D341Med (cell line): Measurements from ENCODE around the gene HEMK1.

Source experiments
- DNase-seq: peaks from one replicate; pipeline ENCODE4 v3.0.0; 2012; ENCODE audit warnings: low spot score

The HEMK1 gene, protein sequence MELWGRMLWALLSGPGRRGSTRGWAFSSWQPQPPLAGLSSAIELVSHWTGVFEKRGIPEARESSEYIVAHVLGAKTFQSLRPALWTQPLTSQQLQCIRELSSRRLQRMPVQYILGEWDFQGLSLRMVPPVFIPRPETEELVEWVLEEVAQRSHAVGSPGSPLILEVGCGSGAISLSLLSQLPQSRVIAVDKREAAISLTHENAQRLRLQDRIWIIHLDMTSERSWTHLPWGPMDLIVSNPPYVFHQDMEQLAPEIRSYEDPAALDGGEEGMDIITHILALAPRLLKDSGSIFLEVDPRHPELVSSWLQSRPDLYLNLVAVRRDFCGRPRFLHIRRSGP

DNA sequence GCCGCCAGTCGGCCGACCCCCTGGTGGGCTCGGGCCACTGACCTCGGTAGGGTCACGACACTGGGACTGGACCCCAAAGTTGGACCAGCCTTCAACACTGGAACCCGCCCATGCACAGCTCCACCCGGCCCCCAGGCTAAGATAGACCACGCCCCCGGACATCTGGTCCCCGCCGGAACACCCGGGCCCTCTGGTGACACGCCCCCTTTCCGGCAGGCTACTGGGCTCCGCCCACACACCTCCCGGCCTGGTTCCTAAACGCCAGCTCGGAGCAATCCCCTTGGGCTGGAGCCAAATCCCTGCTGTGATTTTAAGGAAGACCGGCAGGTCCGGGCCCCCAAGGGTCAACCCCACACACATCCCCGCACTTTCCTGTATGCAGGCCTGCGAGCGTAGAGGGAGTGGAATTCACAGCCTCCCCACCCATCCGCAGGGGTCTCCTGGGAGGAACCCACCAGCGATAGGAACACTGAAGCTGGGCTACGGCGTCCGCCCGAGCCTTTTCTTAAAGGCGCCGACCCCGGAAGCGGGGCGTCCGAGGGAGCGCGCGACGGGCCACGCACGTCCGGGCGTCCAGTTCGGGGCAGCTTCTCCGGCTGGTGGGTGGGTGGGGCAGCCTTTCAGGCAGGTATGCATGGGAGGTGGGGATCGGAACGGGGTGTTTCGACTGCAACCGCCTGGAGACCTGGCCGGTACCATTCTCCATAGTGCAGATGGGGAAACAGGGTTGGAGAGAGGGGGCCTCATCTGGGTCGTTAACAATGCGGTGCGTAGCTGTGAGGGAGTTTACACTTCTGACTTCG lies at the start of gene HEMK1:
Gene HEMK1 (plus strand): TSS at position 576 of the 803 bp plus-strand sequence. CDS start 1,583 bp downstream, outside the sequence.
- DNase-seq = peak; percentile 99

DNA sequence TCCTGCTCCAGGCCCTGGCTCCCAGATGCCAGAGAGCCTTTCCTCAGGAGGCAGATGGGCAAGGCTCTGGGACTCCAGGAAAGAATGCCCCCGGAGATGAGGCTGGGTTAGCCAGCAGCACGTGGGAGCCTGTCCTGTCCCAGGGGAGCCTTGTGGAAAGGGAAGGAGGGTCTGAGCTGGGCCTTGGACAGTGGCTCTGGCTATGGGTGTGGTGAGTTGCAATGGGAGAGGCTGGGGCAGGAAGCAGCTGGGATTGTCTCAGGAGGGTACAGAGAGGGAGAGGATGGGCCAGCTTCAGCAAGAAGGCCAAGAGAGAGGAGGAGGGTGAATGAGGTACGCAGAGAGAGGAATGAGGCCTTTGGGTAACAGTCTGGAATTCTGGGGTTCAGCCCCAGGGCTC lies 48.5 kb upstream of the HEMK1 start:
- DNase-seq = no peak

DNA sequence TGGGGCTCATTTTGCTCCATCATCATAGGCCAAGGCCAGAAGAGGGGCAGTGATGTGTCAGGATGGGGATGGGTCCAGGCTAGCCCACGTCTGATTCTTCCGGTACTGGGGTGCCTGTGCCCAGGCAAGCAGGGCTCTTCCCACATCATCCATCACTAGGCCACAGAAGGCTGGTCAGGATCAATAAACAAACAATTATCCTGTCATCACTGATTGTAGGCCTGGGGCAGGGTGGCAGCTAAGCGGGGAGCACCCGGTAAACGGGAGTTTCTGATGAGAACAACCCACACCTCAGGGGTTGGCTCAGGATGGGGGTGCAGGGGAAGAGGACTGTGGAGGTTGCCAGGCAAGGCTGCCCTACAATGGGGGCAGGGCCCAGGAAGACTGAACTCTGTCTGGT lies 47.8 kb upstream of the HEMK1 start:
- no peak for DNase-seq

DNA sequence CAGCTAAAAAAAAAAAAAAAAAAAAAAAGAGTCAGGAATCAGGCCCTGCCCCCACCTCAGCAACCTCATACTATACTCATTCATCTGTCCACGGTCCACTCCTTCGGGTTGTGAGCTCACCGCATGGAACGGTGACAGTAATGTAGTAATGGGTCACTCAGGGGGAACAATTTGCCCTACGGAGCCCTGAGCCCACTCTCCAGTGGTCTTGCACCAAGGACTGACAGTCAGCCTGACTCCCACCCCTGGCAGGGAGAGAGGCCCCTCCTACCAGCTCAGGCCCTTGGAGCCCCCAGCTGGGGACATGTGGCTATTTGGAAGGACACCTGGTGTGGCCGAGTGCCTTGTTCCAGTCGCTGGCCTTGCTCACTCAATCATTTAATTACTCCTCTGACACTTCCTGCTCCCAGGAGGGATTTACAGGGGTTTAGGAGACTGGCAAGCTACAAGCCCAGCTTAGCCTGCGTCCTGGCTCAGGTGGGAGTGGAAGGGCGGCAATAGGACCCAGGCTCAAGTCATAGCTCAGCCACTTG lies 46.0 kb upstream of the HEMK1 start:
- peak; percentile 81 for DNase-seq

DNA sequence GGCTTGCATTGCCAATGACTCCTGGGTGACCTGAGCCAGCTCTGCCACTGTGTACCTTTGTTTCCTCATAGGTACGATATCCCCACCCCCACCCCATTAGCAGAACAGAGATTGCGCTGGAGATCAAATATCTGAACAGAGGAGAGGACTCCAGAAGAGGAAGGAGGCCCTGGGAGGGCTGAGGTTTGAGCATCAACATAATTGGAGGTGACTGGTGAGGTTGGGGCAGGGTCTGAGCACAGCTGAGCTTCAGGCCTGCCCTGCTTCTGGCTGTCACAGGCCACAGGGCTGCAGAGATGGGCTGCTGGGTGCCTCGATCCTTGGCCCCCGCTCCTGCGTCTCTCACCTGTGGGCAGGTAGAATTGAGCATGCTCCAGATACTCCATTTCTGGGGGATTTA lies 44.6 kb upstream of the HEMK1 start:
- DNase-seq = no peak

DNA sequence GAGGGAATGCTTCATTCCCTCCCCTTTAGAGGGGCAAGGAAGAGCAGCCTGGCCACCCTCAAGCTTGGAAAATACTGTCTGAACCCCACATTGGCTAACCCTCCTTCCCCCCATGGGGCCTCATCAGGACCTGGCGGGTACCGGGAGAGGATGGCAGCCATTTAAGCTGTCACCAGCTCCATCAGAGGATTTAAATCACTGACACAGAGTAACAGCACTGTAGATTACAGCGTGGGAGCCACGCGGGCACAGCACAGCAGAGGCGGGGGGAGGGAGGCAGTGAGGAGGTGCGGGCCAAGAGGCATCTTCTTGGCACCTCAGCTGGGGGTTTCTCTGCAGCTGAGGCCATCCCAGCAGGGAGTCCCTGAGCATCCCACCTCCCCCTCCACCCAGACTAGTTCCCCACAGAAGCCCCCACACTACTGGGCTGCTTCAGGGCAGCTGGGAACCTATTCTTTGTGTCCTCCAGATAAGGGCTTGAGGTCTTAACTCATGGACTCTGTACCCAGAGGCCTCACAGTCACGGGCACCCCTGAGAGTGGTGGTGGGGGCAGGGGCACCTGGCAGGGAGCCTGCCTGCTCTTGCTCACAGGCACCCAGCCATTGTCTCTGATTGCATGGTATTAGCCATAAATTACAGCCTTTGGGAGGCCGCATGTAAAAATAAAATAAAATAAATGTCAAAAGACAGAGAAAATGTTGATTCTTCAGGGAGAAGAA lies 44.0 kb upstream of the HEMK1 start:
- peak; percentile 57 for DNase-seq

DNA sequence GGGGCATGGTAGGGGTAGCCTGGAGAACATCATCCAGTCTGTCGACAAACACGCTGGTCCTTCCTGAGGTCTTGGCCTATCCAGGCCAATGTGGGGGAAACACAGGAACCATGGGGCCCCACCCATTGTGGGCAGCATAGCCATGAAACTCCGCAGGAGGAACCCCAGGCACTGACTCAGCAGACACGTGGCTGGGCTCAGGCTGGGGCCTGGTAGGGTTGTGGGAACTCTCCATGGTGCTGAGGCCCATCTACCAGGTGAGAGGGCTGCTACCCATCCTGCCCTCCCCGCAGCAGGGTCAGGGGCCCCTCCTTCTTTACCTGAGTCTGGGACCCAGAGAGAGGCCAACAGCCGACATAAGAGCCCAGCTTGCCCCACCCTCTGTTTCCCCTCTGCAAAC lies 43.3 kb upstream of the HEMK1 start:
- DNase-seq = no peak

DNA sequence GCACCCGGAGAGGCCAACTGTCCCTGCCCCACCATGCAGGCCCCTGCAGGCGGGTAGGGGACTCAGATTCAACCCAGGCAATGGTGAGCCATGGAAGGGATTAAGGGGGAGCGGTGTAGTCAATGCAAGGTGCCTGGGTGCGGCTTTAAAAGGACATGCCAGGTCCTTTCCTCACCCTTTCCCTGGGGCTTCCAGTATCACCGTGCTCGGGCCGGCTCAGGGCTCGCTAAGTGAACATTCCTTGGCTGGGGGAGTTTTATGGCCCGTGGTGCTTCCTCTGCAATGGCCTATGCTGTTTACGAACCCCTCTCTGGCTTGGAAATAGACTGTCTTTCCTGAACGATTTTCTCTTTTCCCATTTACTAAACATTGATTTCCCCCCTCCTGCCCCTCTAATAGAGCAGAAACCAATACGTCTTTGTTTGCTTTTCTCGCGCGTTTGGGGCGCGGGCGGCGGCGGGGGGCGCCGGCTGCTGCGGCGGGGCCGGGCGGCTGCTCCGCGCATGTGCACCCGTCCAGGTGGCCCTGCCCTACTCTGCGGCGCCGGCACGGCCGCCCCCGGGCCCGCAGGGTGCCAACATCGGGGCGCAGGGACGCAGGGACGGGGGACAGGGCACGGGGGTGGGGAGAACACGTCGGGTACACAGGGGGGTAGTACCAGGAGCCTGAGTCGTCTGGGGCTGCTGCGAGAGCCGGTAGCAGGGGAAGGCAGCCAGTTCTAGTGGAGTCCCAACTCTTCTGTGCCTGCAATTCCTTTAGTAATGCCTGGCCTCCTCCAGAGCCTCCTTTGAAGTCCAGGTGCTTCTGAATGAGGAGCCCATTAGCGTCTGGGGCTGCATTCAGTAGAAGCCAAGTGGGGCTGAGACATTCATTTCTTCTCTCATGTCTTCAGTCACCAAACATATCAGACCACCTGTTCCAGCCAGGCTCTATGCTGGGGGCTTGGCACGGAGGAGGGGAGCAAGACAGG lies 39.0 kb upstream of the HEMK1 start:
- no peak for DNase-seq

DNA sequence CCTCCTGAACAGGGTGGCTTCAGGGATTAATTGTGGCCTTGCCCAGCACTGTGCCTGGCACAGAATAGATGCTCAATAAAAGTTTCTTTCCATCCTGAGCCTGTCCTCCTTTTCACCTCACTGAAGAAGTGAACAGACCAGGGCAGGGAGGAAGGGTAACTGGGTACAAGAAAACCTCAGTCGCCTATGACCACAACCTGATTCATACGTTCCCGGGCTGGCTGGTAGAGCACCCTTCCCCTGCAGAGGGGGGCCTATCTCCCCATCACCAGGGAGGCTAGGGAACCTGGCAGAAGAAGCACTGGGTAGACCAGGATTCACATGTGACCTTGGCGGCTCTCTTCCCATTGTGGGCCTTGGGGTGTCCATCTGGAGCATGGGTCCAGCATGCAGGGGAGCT lies 38.1 kb upstream of the HEMK1 start:
- no peak for DNase-seq

DNA sequence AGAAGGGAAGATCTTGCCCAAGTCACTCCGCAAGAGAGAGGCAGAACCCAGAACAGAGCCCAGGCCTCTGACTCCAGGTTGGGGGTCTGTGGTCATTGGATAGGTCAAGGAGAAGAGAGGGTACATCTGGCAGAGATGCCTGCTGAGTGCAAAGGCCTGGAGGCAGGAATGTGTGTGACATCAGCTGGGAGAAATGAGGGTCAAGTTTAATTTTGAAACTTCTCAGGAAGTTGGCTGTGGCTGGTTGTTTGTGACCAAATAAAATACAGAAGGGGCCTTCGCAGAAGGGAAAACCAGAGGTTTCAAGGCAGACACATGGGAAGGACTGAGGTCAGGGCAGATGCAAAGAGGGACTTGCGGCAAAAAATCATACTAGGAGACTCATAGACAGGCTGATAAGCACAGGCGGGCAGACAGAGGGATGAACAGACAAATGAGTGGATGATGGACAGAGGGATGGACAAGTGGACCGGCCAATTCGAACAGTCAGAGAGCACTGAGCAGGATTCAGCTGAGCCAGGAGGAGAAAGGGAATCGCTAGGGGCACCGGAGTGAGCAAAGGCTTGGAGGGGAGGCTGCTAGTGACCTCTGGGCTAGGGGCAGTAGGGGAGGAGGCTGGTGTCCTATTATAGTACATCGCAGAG lies 37.1 kb upstream of the HEMK1 start:
- DNase-seq = no peak

DNA sequence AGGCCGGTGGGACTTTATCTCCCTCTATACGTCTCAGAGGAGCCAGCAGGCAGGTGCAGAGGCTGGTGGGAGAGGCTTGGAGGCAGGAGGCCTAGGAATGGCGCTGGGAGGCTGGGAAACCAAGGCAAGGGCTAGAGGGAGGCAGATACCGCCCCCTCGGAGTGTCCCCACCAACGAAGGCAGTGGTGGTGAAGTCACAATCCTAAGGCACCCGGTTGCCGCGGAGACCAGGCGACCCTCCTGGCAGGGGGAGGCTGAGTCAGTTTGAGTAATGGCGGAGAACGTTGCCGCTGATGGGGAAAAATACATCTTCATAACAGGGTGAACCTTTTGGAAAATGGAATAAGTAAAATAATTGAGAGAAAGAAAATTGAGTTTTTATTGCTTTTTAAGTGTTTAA lies 36.0 kb upstream of the HEMK1 start:
- DNase-seq = no peak

DNA sequence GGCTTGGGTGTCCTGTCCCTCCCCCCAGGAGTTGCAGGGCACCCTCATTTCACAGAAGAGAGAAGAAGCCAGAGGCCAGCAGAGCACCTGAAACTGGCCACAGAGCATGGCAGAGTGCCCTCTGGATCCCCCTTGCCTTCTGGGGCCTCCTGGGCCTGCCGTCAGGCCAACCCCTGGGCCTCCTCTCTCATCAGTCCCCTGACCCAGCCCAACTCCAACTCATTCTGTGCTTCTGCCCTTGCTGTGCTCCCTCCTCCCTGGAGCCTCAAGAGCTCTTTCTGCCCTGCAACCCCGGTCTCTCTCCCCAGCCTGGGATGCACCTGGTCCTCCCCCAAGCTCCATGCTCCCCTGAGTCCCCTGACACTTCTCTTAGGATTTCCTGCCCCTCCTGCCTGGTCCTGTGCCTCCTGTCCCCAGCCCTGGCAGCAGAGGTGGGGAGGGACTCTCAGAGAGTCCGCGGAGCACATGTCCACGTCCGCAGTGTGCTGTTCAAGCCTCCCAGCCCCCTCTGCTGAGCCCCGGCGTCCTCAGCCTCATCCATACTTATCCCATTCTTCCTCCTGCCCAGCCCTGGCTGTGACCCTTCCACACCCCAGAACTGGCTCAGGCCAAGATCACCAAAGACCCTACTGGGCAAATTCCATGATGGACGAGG lies 35.4 kb upstream of the HEMK1 start:
- DNase-seq = no peak

DNA sequence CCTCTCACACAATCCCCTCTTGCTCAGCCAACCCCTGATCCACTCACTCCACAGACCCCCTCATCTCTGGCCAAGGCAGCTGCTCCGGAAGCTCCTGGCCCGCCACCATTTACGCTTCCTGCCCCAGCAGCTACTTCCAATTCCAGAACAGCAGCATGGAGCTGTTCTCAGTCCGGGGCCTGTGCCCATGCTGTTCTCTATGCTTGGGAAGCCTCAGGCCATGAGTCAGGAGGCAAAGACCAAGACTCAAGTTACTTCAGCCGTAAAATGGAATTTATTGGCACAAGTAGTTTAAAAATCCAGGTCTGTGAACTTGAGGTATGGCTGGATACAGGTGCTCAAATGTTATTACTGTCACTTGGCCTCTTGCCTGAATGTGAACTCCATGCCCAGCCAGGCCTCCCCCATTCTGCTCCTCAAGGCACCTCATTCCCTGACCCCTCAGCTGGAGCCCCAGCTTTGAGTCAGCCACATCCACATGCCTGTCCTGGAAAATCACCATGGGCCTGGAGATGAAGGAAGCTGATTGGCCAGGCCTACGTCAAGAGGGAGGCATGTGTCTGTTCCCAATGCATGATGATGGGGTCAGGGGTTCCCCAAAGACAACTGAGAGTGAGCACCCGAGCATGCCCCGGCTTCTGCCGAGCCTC lies 34.5 kb upstream of the HEMK1 start:
- no peak for DNase-seq

DNA sequence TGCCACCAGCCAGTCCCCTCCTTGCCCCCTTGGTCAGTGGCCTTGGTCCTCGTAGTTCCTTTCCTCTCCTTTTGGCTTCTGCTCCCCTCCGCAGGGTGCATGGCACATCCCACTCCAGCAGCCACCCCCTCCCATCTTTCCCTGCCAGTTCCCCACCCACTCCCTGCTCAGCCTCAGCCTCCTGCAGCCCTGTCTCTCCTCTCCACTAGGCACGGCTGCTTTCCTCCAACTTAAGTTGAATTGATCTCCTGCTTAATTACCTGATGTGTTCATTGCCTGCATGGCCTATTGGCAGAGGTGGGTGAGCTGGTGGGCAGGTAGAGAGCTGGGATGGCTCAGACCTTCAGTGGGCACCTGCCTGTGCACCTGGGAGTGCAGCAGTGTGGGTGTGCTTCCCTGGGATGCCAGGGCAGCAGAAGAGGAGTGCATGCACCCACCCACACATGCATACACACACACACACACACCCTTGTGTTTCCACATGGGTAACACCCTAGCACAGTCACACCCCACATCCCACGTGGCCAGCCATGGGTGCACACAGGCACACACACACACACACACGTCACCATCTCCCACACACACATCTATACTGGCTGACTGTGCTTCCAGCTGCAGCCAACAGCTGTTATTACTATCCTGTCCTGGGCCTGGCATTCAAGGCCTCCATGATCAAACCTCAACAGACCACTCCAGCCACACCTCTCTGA lies 32.7 kb upstream of the HEMK1 start:
- no peak for DNase-seq

DNA sequence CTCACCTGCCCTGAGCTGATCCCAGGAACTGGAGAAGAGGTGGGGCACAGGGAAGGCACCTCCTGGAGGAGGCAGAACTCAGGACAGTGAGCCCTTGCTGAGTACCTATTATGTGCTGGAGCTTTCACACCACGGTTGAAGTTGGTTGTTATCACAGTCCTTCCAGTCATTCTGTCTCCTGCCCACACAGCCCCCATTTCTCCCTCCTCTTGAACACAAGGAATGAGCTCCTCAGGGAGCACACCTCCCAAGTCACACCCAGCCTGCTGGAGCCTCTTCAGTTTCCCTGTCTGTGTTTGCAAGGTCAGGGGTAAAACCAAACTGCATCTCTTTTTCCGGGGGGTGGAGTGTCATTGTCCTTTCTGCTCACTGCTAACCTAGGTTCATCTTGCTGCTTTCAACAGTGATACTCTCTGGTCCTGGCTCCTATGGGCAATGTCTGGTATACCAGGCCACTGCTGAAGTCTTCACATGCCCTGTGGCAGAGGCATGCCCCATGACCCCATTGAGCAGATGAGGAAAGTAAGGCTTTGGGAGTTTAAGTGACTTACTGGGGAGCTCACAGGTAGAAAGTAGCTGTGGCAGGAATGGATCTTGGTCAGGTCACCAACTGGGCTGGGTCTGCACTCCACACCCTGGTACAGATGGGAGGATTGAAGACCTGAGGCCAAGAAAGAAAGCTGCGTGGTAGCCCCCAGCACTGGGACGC lies 31.7 kb upstream of the HEMK1 start:
- no peak for DNase-seq

DNA sequence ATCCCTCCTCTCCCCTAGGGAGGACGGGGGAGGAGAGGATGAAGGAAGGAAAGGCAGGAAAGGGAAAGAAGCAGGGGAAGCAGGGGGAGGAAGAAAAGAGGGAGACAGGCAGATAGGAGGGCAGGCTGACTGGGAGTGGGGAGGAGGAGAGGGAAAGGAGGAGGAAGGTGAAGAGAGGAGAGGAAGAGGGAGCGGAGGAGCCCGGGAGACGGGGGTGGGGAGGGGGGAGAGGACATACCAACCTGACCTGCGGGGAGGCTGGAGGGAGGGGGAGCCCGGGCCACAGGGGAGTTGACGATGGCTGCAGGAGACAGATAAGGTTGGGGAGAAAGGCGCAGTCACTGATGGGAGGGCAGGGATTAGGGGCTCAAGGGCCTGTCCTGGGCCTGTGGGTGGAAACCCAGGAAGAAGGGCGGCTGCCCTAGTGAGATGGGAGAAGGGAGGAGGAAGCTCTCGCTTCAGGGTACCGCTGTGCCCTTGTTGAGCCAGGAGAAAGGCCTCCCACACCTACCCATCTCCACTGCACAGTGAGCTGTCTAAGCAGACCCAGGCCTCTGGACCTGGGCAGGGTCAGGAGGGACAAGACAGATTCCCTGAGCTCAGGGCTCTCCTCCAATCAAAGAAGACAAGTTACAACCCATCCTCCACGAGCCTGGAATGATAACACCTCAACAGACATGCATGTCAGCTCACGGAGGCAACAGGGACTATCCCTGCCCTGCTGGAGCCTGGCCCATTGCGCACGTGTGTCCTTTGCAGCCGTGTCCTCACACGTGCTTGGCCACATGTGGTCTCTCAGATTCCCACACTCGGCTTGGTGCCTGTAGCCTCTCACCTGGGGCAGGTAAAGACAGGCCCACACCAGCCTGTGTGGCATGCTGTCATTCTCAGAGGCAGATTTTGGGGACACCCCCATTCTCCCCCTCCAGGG lies 29.7 kb upstream of the HEMK1 start:
- no peak for DNase-seq
